ENCODE results near the gene MACC1. TPM values are rescaled to one million over a fixed set of nuclear protein-coding genes. Genes with fewer than 3 reads are reported as not detected.
A peak's percentile ranks its signal among the peaks of the same experiment; 100 is the strongest.

The MACC1 gene
- total RNA-seq, 2 experiments from 2014 or later, result 0.05 TPM; not detected in 1

- H3K27me3 Mint-ChIP-seq (ENCODE audit: low read depth), result no peaks in the 10 kb centered on the region
- no peaks in the 10 kb centered on the region for H3K36me3 Mint-ChIP-seq (ENCODE audit: low read depth)
- no peaks in the 10 kb centered on the region for H3K9me3 Mint-ChIP-seq
- intact Hi-C loops (cut with micrococcal nuclease), result loop anchor here (2.0 kb wide), 2 partner anchors 191 to 425 kb away; no protein-coding TSS in a partner anchor
- H3K4me1 Mint-ChIP-seq (ENCODE audit: low read depth), result no peaks in the 10 kb centered on the region
- CTCF ChIA-PET, result interaction anchor here (1.0 to 2.1 kb wide), 2 partner anchors 62 to 462 kb away, joined by 3 to 6 read pairs; no protein-coding TSS in a partner anchor
- no peak for DNase-seq
- no peak overlapping the region for H3K27ac Mint-ChIP-seq
- H3K4me3 Mint-ChIP-seq, result no peak overlapping the region
Observed at GRCh38 chr7:20173828-20174227, 43.4 kb downstream of the MACC1 start.

- CTCF ChIA-PET, result interaction anchor here (0.6 to 2.1 kb wide), 9 partner anchors 14 to 461 kb away, joined by 3 to 7 read pairs (median 3); no protein-coding TSS in a partner anchor
- Mint-ChIP-seq H3K36me3 (ENCODE audit: low read depth) (no peaks in the 10 kb centered on the region), H3K9me3 (no peaks in the 10 kb centered on the region), H3K4me1 (ENCODE audit: low read depth) (no peaks in the 10 kb centered on the region), H3K4me3 (no peak overlapping the region), H3K27me3 (ENCODE audit: low read depth) (no peaks in the 10 kb centered on the region), H3K27ac (no peak overlapping the region)
- peak; percentile 39 for DNase-seq
- intact Hi-C loops (cut with micrococcal nuclease), result loop anchor here (1.0 to 2.0 kb wide), 5 partner anchors 190 to 464 kb away; partner anchors contain the start of gene POLR1F
Observed at GRCh38 chr7:20172736-20173334, 44.3 kb downstream of the MACC1 start.

DNA sequence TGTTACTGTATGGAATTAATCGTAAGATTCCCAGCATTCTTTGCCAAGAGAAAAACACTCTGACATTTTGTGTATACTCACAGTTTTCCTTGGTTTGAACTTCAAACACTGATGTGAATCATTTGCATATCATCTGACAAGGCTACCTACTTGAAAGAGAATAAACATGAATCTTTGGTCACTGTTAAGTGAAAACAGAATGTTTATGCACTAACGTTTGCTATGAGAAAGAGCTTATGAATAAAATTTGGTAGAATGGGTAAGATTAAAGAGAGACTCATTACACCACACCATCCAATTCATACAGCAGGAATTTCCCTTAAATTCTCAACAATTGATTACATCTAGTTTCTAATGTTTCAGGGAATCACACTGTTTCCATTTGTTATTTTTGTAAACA, 46.6 kb downstream of the MACC1 start:
- H3K27ac Mint-ChIP-seq, result no peak overlapping the region
- H3K36me3 Mint-ChIP-seq (ENCODE audit: low read depth), result no peaks in the 10 kb centered on the region
- no peaks in the 10 kb centered on the region for H3K4me1 Mint-ChIP-seq (ENCODE audit: low read depth)
- no peaks in the 10 kb centered on the region for H3K27me3 Mint-ChIP-seq (ENCODE audit: low read depth)
- CTCF ChIA-PET, result no interaction called here
- DNase-seq, result no peak
- intact Hi-C loops (cut with micrococcal nuclease), result no loop called here
- no peak overlapping the region for H3K4me3 Mint-ChIP-seq
- H3K9me3 Mint-ChIP-seq, result no peaks in the 10 kb centered on the region

GRCh38 chr7:20165146-20165510, 52.1 kb downstream of the MACC1 start:
- Mint-ChIP-seq H3K4me3 (no peak overlapping the region), H3K27me3 (ENCODE audit: low read depth) (no peaks in the 10 kb centered on the region), H3K9me3 (no peaks in the 10 kb centered on the region), H3K27ac (no peak overlapping the region), H3K36me3 (ENCODE audit: low read depth) (no peaks in the 10 kb centered on the region), H3K4me1 (ENCODE audit: low read depth) (no peaks in the 10 kb centered on the region)
- intact Hi-C loops (cut with micrococcal nuclease), result no loop called here
- DNase-seq, result no peak
- CTCF ChIA-PET, result no interaction called here

- Mint-ChIP-seq H3K9me3 (no peaks in the 10 kb centered on the region), H3K36me3 (ENCODE audit: low read depth) (no peaks in the 10 kb centered on the region), H3K27me3 (ENCODE audit: low read depth) (no peaks in the 10 kb centered on the region), H3K4me1 (ENCODE audit: low read depth) (no peaks in the 10 kb centered on the region), H3K4me3 (no peak overlapping the region), H3K27ac (no peak overlapping the region)
- intact Hi-C loops (cut with micrococcal nuclease), result no loop called here
- DNase-seq, result no peak
- CTCF ChIA-PET, result no interaction called here
Observed at GRCh38 chr7:20164425-20165145, 52.6 kb downstream of the MACC1 start.

DNA sequence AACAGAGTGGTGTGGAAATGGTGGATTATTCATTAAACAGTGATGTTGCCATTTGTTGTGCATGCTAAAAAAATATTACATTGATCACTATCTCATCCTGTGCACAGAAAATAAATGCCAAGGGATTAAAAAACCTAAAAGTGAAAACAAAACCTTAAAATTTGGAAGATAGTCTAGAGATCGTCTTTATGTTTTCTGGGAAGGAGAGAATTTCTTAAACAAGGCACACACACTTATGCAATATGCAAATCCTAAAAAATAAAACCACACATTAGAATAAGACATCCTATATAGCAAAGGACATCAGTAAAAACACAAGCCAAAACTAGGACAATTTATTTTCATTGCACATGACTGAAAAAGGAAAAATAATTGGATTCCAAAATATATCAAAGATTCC, 54.5 kb downstream of the MACC1 start:
- no peaks in the 10 kb centered on the region for H3K36me3 Mint-ChIP-seq (ENCODE audit: low read depth)
- no peak overlapping the region for H3K27ac Mint-ChIP-seq
- no peaks in the 10 kb centered on the region for H3K4me1 Mint-ChIP-seq (ENCODE audit: low read depth)
- CTCF ChIA-PET, result no interaction called here
- no peak overlapping the region for H3K4me3 Mint-ChIP-seq
- DNase-seq, result no peak
- H3K9me3 Mint-ChIP-seq, result no peaks in the 10 kb centered on the region
- H3K27me3 Mint-ChIP-seq (ENCODE audit: low read depth), result no peaks in the 10 kb centered on the region
- intact Hi-C loops (cut with micrococcal nuclease), result no loop called here

DNA sequence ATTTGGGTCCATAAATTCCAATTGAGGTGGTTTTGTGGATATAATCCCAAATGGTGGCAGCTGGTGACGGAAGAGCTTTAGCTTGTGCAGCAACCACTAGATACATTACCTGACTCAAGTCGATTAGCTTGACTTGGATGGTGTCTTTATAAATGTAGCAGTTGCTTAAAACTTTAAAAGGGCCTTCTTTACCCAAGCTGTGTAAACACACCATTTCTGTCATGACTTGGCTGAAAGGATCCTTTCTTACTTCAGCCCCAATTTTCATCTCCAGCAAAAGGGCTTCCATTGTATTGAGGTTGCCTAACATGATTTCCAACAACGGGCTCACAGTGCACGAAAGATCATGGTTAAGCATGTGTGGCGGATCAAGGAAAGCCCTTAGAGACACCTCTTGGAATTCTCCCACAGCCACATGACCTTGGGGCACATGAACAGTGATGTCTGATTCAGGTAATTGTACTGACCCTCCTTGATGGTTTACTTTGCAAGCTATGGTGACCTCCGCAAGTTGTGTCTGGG, 57.9 kb downstream of the MACC1 start:
- CTCF ChIA-PET, result interaction anchor here (1.5 kb wide), 1 partner anchor 13 kb away, joined by 3 read pairs; no protein-coding TSS in a partner anchor
- H3K36me3 Mint-ChIP-seq (ENCODE audit: low read depth), result no peaks in the 10 kb centered on the region
- no peak for DNase-seq

GRCh38 chr7:20158684-20159083, 58.5 kb downstream of the MACC1 start:
- CTCF ChIA-PET, result interaction anchor here (1.5 kb wide), 1 partner anchor 14 kb away, joined by 3 read pairs; no protein-coding TSS in a partner anchor
- H3K27ac Mint-ChIP-seq, result no peak overlapping the region
- DNase-seq, result no peak
- H3K27me3 Mint-ChIP-seq (ENCODE audit: low read depth), result no peaks in the 10 kb centered on the region
- H3K9me3 Mint-ChIP-seq, result no peaks in the 10 kb centered on the region
- H3K4me3 Mint-ChIP-seq, result no peak overlapping the region
- no peaks in the 10 kb centered on the region for H3K4me1 Mint-ChIP-seq (ENCODE audit: low read depth)
- no peaks in the 10 kb centered on the region for H3K36me3 Mint-ChIP-seq (ENCODE audit: low read depth)
- intact Hi-C loops (cut with micrococcal nuclease), result no loop called here

More for the DNA sequence above, 57.9 kb downstream of the MACC1 start:
- Mint-ChIP-seq H3K4me3 (no peak overlapping the region), H3K9me3 (no peaks in the 10 kb centered on the region), H3K27me3 (ENCODE audit: low read depth) (no peaks in the 10 kb centered on the region), H3K4me1 (ENCODE audit: low read depth) (no peaks in the 10 kb centered on the region), H3K27ac (no peak overlapping the region)
- intact Hi-C loops (cut with micrococcal nuclease), result no loop called here

DNA sequence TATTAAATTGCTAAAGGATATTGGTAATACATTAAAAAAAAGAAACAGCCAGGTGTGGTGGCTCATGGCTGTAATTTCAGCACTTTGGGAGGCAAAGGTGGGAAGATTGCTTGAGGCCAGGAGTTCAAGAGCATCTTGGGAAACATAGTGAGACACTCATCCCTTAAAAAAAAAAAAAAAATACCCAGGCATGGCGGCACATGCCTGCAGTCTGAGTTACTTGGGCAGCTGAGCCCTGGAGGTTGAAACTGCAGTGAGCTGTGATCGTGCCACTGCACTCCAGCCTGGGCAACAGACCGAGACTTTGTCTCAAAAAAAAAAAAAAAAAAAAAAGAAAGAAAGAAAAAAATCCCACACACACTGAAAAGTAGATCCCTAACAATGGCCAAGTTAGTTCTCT, 59.7 kb downstream of the MACC1 start:
- Mint-ChIP-seq H3K4me1 (ENCODE audit: low read depth) (no peaks in the 10 kb centered on the region), H3K27ac (no peak overlapping the region), H3K9me3 (no peaks in the 10 kb centered on the region), H3K27me3 (ENCODE audit: low read depth) (no peaks in the 10 kb centered on the region), H3K36me3 (ENCODE audit: low read depth) (no peaks in the 10 kb centered on the region), H3K4me3 (no peak overlapping the region)
- CTCF ChIA-PET, result no interaction called here
- DNase-seq, result no peak
- intact Hi-C loops (cut with micrococcal nuclease), result no loop called here

DNA sequence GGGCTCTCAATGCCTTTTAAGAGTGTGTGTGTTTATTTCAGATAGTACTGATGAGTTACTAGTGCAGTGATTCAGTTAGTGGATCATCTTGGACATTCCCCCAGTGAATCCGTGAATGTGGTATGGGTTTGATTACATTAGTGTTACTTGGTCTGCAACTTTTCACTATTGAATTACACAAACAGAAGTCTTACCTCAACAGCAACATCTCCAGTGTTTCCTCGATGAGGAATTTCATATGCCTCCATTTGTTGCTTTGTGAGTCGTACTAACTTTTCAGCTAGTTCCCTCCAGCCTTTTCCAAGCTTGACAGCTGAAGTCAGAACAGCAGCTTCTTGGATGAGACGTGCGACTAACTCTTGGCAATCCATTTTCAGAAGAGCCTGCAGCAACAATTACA, 63.2 kb downstream of the MACC1 start:
- no peak for DNase-seq
- Mint-ChIP-seq H3K4me3 (no peak overlapping the region), H3K27ac (no peak overlapping the region), H3K4me1 (ENCODE audit: low read depth) (no peaks in the 10 kb centered on the region), H3K36me3 (ENCODE audit: low read depth) (no peaks in the 10 kb centered on the region), H3K9me3 (no peaks in the 10 kb centered on the region), H3K27me3 (ENCODE audit: low read depth) (no peaks in the 10 kb centered on the region)
- CTCF ChIA-PET, result no interaction called here
- intact Hi-C loops (cut with micrococcal nuclease), result no loop called here

DNA sequence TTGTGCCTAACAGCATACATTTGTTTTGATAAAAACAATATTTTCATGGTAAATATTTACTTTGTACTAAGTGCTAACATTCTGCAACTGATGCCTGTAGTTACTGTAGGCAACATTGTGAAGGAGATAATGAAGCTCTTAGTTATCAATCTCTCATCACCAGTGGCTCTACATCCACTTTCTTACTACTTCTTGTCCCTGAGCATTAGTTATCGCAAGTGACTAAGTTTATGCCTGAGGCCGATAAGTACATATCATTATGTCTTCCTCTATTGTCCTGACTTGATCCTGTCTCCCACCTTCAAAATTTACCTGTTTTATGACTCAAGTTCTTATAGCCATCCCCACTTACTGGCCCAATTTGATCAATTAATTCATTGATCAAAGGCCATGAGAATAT, 63.6 kb downstream of the MACC1 start:
- CTCF ChIA-PET, result no interaction called here
- Mint-ChIP-seq H3K27me3 (ENCODE audit: low read depth) (no peaks in the 10 kb centered on the region), H3K36me3 (ENCODE audit: low read depth) (no peaks in the 10 kb centered on the region), H3K4me1 (ENCODE audit: low read depth) (no peaks in the 10 kb centered on the region), H3K4me3 (no peak overlapping the region), H3K9me3 (no peaks in the 10 kb centered on the region), H3K27ac (no peak overlapping the region)
- DNase-seq, result no peak
- intact Hi-C loops (cut with micrococcal nuclease), result no loop called here

DNA sequence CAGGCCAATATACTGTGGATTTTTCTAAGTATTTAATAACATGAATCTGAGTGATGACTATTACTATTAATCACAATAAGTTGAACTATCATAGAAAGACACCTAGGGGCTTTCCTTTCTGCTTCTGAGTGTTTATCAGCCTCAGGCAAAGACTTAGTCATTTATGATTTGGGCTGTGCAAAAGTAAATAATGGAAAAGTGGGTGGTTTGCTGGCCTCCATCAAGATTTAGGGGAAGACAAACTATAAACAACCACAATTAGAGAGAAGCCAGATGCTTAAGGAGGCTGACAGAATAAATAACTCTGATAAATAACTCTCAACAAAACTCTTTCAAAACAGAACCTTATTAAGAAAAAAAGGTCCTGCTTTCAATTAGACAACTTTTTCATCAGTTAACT, 64.7 kb downstream of the MACC1 start:
- no peak overlapping the region for H3K4me3 Mint-ChIP-seq
- H3K9me3 Mint-ChIP-seq, result no peaks in the 10 kb centered on the region
- no peaks in the 10 kb centered on the region for H3K36me3 Mint-ChIP-seq (ENCODE audit: low read depth)
- CTCF ChIA-PET, result no interaction called here
- DNase-seq, result no peak
- intact Hi-C loops (cut with micrococcal nuclease), result no loop called here
- no peak overlapping the region for H3K27ac Mint-ChIP-seq
- no peaks in the 10 kb centered on the region for H3K27me3 Mint-ChIP-seq (ENCODE audit: low read depth)
- H3K4me1 Mint-ChIP-seq (ENCODE audit: low read depth), result no peaks in the 10 kb centered on the region
